Kidney (tissue), 14 donors: ENCODE results near the gene NYNRIN. TPM values are rescaled to one million over a fixed set of nuclear protein-coding genes. Genes with fewer than 3 reads are reported as not detected.
A peak's percentile ranks its signal among the peaks of the same experiment; 100 is the strongest.

Experiments used
- DNase-seq, 5 donors: peaks; one replicate each; pipeline ENCODE4 v3.0.0-alpha.2; 2013 to 2020
- FAIRE-seq: peaks from 2 replicates; lab custom pipeline; 2012; peaks lifted over from hg19 to GRCh38; lab: Jason Lieb, UNC
- H3K27ac ChIP-seq, 2 donors: one replicate each; pipeline ENCODE4 v1.7.0; 2013; ENCODE audit warnings: low read depth in 2 of 2, low read length in 2 of 2, inconsistent platforms in 1 of 2
- H3K27me3 ChIP-seq: one replicate; pipeline ENCODE4 v1.7.1; 2013; ENCODE audit warnings: low read length, inconsistent platforms; ENCODE audit not compliant: control insufficient read depth, insufficient read depth
- H3K36me3 ChIP-seq, 3 donors: one replicate each; pipeline versions ENCODE4 v1.7.0 to v1.7.1; 2013; ENCODE audit warnings: low read length in 3 of 3, control low read depth in 1 of 3, inconsistent platforms in 1 of 3; ENCODE audit not compliant: insufficient read depth in 3 of 3, control insufficient read depth in 2 of 3
- H3K4me1 ChIP-seq, 3 donors: one replicate each; pipeline versions ENCODE4 v1.7.0 to v1.7.1; 2013; ENCODE audit warnings: low read length in 3 of 3, inconsistent platforms in 1 of 3, low read depth in 1 of 3; ENCODE audit not compliant: control insufficient read depth in 2 of 3, insufficient read depth in 2 of 3
- H3K4me3 ChIP-seq, 3 donors: one replicate each; pipeline versions ENCODE4 v1.7.0 to v1.8.1; 2013; ENCODE audit warnings: low read length in 3 of 3, control low read depth in 1 of 3, inconsistent platforms in 1 of 3
- H3K9ac ChIP-seq, 3 donors: one replicate each; pipeline versions ENCODE4 v1.7.0 to v1.7.1; 2013; ENCODE audit warnings: low read length in 3 of 3, control low read depth in 1 of 3, inconsistent platforms in 1 of 3
- H3K9me3 ChIP-seq, 3 donors: one replicate each; pipeline versions ENCODE4 v1.7.0 to v1.7.1; 2013; ENCODE audit warnings: low read length in 3 of 3, control low read depth in 1 of 3, inconsistent platforms in 1 of 3; ENCODE audit not compliant: control insufficient read depth in 2 of 3, insufficient read depth in 1 of 3
- CTCF ChIP-seq: IDR thresholded peaks from 3 replicates; pipeline ENCODE4 v1.5.1; 2012; ENCODE audit warnings: mild to moderate bottlenecking, moderate library complexity, borderline replicate concordance; ENCODE audit not compliant: insufficient read depth; ENCODE audit errors: extremely low read depth
- intact Hi-C: fragments of 100-400 bp; cut with DNase I; formaldehyde crosslinking; loops from one replicate; pipeline ENCODE4 v1.11.1; 2022
- polyA plus RNA-seq: library from polyadenylated mRNA; stranded (reverse); fragments of 350-450 nt; fragmentation: Illumina TruSeq; extraction: RNeasy Lipid Tissue Mini Kit (QIAGEN cat#74804); gene quantifications from one replicate; pipeline ENCODE4 v1.2.3, GENCODE V29; 2014; ENCODE audit warnings: low read depth, low replicate concordance; ENCODE audit not compliant: insufficient read depth
- total RNA-seq: library from RNA; stranded (reverse); fragmentation: NEBNext Ultra II Directional; extraction: Animal tissue kit (Norgen Biotek cat#: 25700); gene quantifications from one replicate; pipeline ENCODE4 v1.2.1, GENCODE V29; 2021
- donor health status: control.
- donor health status: control.
- donor health status: control.
- donor health status: control.
- donor health status: control.
- donor health status: DM: yes; HTN: yes; CAD: no.
- donor health status: Normal renal cell carcinoma (clear cell type).

Gene NYNRIN
- total and polyA plus RNA-seq, 2 donors from 2014 or later, result 4.4 to 12.1 TPM

GRCh38 chr14:24438223-24439097, 39.7 kb downstream of the NYNRIN start:
- intact Hi-C loops, result loop anchor here (5.0 kb wide), 1 partner anchor 101 kb away; the partner anchor contains the start of genes ADCY4 and RIPK3
- Histone ChIP-seq H3K4me1 (peaks cover 3 to 10% (median 5%) of the 10 kb centered on the region in 3 donors), H3K27me3 (no peaks in the 10 kb centered on the region), H3K9me3 (no peaks in the 10 kb centered on the region), H3K36me3 (peaks cover 6 to 42% (median 32%) of the 10 kb centered on the region in 3 donors), H3K4me3 (no peak overlapping the region), H3K27ac (no peak overlapping the region), H3K9ac (no peak overlapping the region)
- no peak for DNase-seq
- FAIRE-seq, result no peak
- TF ChIP-seq CTCF, result no peak

GRCh38 chr14:24439257-24439656, 40.5 kb downstream of the NYNRIN start:
- peaks cover 3 to 10% (median 5%) of the 10 kb centered on the region in 3 donors for H3K4me1 ChIP-seq
- FAIRE-seq, result no peak

GRCh38 chr14:24439830-24440605, 41.2 kb downstream of the NYNRIN start:
- H3K36me3 ChIP-seq, result peaks cover 6 to 40% (median 26%) of the 10 kb centered on the region in 3 donors
- no peaks in the 10 kb centered on the region for H3K27me3 ChIP-seq
- H3K27ac ChIP-seq, result no peak overlapping the region
- H3K9ac ChIP-seq, result no peak overlapping the region
- FAIRE-seq (no peak), DNase-seq (peak in 1 of 5 donors; percentile 71)
- peaks cover 3 to 10% (median 5%) of the 10 kb centered on the region in 3 donors for H3K4me1 ChIP-seq
- TF ChIP-seq CTCF, result no peak
- H3K9me3 ChIP-seq, result no peaks in the 10 kb centered on the region
- H3K4me3 ChIP-seq, result no peak overlapping the region
- intact Hi-C loops, result loop anchor here (5.0 kb wide), 1 partner anchor 103 kb away; the partner anchor contains the start of genes ADCY4 and RIPK3

More at GRCh38 chr14:24439257-24439656, 40.5 kb downstream of the NYNRIN start:
- H3K36me3 ChIP-seq, result peaks cover 6 to 40% (median 27%) of the 10 kb centered on the region in 3 donors
- DNase-seq, result no peak
- no peaks in the 10 kb centered on the region for H3K27me3 ChIP-seq
- no peak overlapping the region for H3K9ac ChIP-seq
- H3K9me3 ChIP-seq, result no peaks in the 10 kb centered on the region
- intact Hi-C loops, result loop anchor here (5.0 kb wide), 1 partner anchor 102 kb away; the partner anchor contains the start of genes ADCY4 and RIPK3
- H3K4me3 ChIP-seq, result no peak overlapping the region
- no peak for TF ChIP-seq CTCF
- no peak overlapping the region for H3K27ac ChIP-seq
